Common myeloid progenitor, CD34-positive (primary cell): ENCODE measurements around the gene GRK4.

Experiments
- CTCF ChIA-PET: fragments of 350-600 bp; sonication (Branson Sonifier 250); formaldehyde crosslinking; loops from one replicate; lab custom pipeline; 2021; ENCODE audit warnings: antibody characterized with exemption; lab: Charles Lee
- POLR2A ChIA-PET: fragments of 350-600 bp; sonication (Branson Sonifier 250); formaldehyde crosslinking; loops from one replicate; lab custom pipeline; 2021; ENCODE audit warnings: antibody characterized with exemption; lab: Charles Lee
- DNase-seq, 3 donors: peaks; one replicate each; pipeline versions ENCODE4 v3.0.0 to v3.0.0-alpha.2; 2013
- H3K27ac ChIP-seq, 2 experiments: 1 replicate in 1 of 2; 2 replicates in 1 of 2; pipeline ENCODE4 v1.7.0; 2013; ENCODE audit warnings: inconsistent platforms in 2 of 2, low read length in 2 of 2, mild to moderate bottlenecking in 2 of 2, low read depth in 1 of 2, moderate library complexity in 1 of 2; ENCODE audit not compliant: severe bottlenecking in 2 of 2, insufficient read depth in 1 of 2, poor library complexity in 1 of 2
- H3K27me3 ChIP-seq, 5 experiments: replicated peaks in 2 of 5; 1 replicate in 3 of 5; 2 replicates in 2 of 5; pipeline versions ENCODE4 v1.6.1 to v1.7.0; 2013; ENCODE audit warnings: low read length in 4 of 5, mild to moderate bottlenecking in 2 of 5, moderate library complexity in 2 of 5, inconsistent platforms in 1 of 5; ENCODE audit not compliant: insufficient read depth in 5 of 5, control insufficient read depth in 4 of 5
- H3K36me3 ChIP-seq, 4 experiments: 1 replicate in 2 of 4; 2 replicates in 2 of 4; pipeline versions ENCODE4 v1.6.1 to v1.7.0; 2013; ENCODE audit warnings: low read length in 3 of 4, control low read depth in 1 of 4, mild to moderate bottlenecking in 1 of 4; ENCODE audit not compliant: control insufficient read depth in 4 of 4, insufficient read depth in 4 of 4
- H3K4me1 ChIP-seq, 4 experiments: 1 replicate in 3 of 4; 2 replicates in 1 of 4; pipeline versions ENCODE4 v1.6.1 to v1.7.1; 2013; ENCODE audit warnings: low read length in 3 of 4, mild to moderate bottlenecking in 3 of 4, control low read depth in 1 of 4, inconsistent platforms in 1 of 4, moderate library complexity in 1 of 4; ENCODE audit not compliant: control insufficient read depth in 4 of 4, insufficient read depth in 4 of 4; ENCODE audit errors: control extremely low read depth in 1 of 4
- H3K4me3 ChIP-seq, 7 experiments: 1 replicate in 4 of 7; 2 replicates in 3 of 7; pipeline versions ENCODE4 v1.5.1 to v1.7.0; 2013; ENCODE audit warnings: mild to moderate bottlenecking in 7 of 7, low read length in 6 of 7, moderate library complexity in 6 of 7, inconsistent platforms in 2 of 7, low read depth in 2 of 7, control low read depth in 1 of 7; ENCODE audit not compliant: insufficient read depth in 4 of 7, control insufficient read depth in 1 of 7; ENCODE audit errors: extremely low read depth in 1 of 7
- H3K9me3 ChIP-seq, 5 experiments: 1 replicate in 4 of 5; 2 replicates in 1 of 5; pipeline versions ENCODE4 v1.6.1 to v1.7.1; 2013; ENCODE audit warnings: low read length in 4 of 5, mild to moderate bottlenecking in 2 of 5, inconsistent platforms in 1 of 5, low read depth in 1 of 5, moderate library complexity in 1 of 5; ENCODE audit not compliant: control insufficient read depth in 4 of 5, insufficient read depth in 2 of 5; ENCODE audit errors: control extremely low read depth in 1 of 5
- WGBS: methylation state at CpG from one replicate; pipeline ENCODE4 v1.1.5; 2013; ENCODE audit not compliant: insufficient coverage; 5-methylcytosine and 5-hydroxymethylcytosine counted together

Gene GRK4

DNA sequence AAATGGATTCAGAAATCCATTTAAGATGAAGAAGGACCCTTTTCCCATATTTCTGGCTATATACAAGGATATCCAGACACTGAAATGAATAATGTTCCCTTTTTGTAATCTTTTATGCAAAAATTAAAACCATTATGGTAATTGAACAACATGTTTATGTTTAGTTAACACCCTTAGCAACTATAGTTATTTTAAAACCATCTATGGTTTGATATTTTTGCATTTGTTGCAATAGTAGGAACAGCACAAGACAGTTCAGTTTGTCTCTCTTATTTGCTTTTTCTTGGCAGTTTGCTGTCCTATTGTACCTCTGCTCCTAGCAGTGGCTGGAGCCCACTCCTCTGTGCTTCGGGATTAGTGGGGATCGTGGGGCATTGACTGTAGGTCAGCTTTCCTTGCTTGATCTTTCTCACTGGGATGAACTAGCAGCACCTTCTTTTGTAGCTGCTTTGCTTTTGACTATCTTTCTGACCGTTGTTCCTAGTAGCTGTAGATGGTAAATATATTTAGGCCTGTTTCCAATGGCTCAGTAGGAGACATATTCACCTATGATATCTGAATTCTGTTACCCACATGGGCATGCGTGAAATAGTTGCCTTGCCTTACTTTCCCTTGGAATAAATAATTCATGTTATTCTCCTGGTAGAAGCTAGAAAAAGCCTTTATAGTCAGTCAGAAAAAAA is 123.9 kb downstream of the GRK4 start:
- Histone ChIP-seq H3K27ac (no peak overlapping the region), H3K4me1 (peaks cover 6 to 29% (median 12%) of the 10 kb centered on the region in 4 experiments), H3K36me3 (peaks cover 2 to 19% (median 9%) of the 10 kb centered on the region in 4 experiments), H3K9me3 (no peaks in the 10 kb centered on the region), H3K27me3 (no peaks in the 10 kb centered on the region), H3K4me3 (no peak overlapping the region)
- WGBS = 91% methylated on average over 2 of the region's 4 CpGs
- DNase-seq = no peak
- ChIA-PET POLR2A (no interaction called here), CTCF (interaction anchor here (1.0 kb wide), 1 partner anchor 13 kb away, joined by 5 read pairs; no protein-coding TSS in a partner anchor)
